Activated T-helper 1 cell treated with anti-CD3 and anti-CD28 coated beads, Interleukin-2, amount 50 U/mL, for 16 hours (primary cell): ENCODE results near the gene ERBB4.

Source experiments
- DNase-seq, 2 donors: peaks; one replicate each; pipeline ENCODE4 v3.0.0-alpha.2; 2020; ENCODE audit warnings: low read depth in 1 of 2, low spot score in 1 of 2

Gene ERBB4

DNA sequence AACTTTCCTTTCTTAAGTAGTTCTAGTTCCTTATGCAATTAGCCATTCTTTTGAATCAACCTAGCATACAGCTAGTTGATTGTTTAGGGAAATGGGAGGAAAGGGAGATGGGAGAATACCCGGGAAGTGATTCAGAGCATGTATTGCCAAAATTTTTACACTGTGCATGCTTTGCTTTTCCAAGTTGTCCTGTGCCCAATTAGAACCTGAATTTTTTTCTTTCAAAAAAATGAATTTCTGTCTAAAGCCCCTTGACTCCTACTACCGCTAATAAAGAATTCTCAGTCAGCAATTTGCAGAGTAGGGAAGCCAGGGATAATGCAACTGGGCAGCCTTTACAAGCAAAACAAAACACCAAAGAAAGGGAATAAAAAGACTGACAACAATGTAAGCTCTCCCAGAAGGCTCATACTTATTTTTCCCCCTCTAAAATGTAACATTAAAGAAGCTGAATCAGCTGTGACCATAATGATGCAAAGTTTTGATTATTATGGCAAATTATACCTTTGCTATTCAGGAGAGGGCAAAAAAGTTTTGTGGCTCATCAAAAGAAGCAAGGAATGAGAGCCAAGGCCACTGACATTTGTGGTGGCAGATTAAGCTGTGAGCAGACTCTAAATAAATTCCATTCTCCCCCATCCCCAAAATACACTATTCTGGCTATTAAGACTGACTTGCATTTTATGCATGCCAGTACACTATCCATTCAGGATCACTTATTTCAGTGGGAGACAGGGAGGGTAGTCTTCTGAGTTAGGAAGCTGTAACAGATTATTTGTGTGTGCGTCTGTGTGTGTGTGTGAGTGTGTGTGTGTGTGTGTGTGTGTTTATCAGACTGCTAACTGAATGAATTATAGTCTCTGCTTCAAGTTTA is 174.3 kb downstream of the ERBB4 start:
- no peak for DNase-seq

DNA sequence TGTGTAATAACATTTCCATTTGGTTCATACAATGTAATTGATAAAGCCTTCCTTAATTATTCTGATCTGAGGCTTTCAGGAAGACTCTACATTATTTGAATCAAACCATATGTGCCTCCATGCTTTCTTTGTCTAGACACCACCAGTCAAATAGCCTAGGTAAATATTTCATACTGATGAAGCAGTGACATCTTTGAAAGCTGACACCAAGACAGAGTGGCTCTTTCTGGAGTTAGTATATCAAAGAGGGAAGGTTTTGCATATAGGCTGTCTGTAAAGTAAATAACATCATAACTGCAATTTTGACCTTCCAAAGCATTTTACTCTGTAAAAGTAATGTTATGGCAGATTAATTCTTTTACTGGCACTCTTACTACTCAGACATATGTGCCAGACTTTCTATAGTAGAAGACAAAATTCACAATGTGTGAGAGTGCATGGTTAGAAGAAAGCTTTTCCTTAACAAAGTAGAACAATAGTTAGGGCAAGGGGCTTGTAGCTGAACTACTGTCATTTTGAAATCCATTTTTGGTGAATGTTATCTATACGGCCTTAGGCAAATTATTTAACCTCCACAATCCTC is 177.3 kb downstream of the ERBB4 start:
- DNase-seq, result no peak

DNA sequence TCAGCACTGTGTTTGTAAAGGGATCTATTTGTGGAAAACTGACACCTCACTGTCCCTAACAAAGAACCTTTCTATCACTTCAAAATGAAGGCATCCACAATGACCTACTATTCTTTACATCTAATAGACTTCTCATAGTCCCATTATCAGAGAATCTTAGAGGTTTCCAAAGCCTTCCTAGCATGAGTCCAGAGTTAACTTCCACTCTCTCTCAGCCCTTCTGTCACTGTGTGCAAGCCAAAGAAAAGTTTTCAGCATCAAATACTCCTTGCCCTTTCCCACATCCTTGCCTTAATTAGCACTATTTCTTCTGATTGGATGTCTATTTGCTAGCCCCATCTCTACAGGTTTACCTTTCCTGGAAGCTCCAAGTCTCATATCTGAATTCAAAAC is 178.5 kb downstream of the ERBB4 start:
- no peak for DNase-seq

DNA sequence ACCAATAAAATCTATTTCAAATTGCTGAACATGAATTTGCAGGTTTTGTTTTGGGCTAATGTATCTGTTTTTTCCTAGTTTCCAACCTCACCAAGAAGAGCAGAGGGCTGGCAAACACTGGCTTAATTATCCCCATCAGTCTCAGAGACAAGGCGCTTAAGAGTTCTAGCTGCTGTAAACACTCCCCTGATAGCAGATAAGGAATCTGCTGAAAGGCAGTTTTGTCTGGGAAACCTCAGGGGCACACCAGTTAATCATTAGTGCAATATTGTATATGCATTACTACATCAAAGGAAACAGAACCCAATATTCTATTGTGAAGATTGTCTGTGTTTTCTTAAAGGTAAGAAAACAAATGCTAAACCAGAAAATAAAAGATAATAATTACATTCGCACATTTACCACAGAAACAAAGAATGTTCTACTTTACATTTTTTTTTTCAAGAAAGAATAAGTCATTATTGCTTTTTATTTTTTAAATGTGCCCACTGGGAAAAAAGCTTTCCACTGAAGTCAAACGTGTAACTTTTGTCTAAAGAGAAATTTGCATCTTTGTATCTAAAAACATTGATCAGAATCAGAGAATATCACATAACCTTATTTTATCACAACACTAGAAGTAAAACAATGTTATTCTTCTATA is 179.1 kb downstream of the ERBB4 start:
- DNase-seq, result no peak

DNA sequence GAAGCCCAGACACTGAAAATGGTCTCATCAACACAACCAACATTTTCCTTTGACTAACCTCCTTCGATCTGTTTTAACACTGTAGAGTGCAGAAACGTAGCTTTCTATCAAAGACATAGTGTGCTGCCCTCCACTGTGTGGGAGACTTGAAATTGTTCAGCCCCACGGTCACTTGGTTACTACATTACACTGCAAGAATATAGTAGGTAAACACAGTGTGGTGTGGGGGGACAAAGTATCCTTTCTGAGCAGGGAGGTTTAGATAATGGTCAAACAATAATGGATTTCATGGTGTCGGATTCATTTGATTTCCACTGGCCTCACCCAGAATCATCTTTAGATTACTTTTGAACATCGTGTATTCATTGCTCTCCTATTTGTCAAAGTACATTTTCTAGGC is 181.0 kb downstream of the ERBB4 start:
- no peak for DNase-seq

DNA sequence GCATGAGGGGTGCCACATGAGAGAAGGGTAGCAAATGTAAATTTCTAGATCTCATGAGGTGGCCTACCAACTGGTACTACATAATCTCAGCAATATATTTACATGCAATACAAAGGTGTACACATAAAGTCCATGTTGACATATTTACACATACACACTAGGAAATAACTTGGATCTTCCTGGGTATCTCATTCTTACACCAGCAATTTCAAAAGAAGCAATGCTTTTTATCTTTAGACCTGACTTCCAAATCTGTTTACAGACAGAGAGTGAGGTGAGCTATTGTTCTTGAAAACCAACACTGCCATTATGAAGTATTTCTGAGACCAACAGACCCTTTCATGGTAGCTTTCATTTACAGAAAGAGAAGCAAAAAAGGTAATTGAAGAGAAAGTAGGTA is 184.2 kb downstream of the ERBB4 start:
- no peak for DNase-seq

DNA sequence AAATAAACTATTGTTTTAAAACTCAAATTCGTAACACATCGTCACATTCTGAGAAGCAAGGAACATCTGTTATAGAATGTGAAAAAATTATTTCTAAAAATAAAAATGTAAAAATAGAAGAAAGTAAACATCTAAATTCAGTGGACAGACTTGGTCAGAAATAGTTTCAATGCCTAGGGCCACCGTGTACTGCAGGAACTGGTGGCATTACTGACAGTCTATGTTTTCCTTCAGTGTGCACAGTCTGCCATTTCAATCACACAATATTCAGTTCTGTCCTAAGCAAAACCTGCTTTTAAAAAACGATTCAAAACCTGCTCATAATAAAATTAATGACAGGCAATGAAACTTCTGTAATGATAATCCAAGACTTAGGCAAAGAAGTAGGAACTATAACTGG is 190.1 kb downstream of the ERBB4 start:
- no peak for DNase-seq

DNA sequence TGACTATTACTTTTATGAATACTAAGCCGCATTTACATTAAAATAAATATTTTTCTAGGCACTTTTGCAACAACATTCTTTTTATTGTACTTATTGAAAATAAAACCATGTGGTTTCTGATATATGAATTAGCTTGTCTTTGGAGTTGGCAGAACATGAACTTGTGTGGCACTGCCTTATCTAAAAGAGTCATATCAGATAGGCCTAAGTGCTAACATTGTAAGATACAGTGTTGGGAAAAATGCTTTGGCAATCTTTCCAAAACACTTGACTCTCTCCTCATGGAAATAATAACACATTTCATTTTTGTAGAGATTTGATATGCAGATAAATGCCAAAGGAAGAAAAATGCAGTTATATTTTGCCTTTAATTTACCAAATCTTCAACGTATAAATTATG is 191.7 kb downstream of the ERBB4 start:
- DNase-seq, result no peak

DNA sequence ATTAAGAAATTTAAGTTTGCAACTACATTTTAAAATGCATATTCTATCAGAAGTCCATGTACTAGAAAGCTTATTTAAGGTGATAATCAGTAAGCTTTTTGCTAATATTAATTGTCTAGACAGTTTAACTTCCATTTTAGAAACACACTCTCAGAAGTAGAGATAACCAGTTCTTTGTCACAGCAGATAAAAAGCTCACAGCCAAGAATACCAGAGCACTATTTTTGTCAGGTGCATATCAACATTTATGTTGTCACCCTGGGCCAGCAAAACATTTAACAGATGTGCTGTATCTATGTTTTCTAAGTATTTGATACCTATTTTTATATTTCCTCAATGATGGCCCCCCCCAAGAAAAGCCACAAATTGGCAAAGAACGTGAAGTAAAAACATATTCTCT is 192.6 kb downstream of the ERBB4 start:
- no peak for DNase-seq

DNA sequence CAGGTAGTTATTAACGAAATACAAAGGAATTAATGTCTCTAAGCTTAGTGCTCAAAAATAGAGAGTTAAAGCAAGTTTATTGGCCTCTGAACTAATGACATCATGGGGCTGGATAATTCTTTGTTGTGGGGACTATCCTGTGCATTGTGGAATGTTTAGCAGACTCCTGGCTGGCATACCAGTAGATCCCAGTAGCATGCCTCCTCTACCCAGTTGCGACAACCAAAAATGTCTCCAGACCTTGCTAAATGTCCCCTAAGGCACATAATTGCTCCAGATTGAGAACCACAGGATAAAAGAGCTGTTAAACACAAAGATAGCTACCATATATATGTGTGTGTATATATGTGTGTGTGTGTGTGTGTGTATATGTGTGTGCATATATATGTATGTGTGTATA is 194.5 kb downstream of the ERBB4 start:
- no peak for DNase-seq

DNA sequence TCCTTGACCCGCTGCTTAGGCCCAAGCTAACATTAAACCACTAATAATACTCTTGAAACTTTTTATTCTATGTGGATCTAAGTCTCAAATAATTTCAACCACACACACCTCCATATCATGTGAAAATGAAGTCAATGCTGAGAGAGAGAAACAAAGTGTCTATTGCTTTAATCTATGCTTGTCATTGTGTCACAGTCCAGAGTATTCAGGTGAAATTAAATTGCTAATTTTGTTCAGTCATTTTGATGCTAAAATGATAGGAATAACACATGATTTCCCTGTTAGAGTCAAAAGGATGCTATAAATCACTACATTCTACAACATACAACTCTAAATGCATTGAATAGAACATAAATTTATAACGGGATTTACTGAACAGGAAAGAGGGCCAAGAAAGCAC is 195.4 kb downstream of the ERBB4 start:
- no peak for DNase-seq

DNA sequence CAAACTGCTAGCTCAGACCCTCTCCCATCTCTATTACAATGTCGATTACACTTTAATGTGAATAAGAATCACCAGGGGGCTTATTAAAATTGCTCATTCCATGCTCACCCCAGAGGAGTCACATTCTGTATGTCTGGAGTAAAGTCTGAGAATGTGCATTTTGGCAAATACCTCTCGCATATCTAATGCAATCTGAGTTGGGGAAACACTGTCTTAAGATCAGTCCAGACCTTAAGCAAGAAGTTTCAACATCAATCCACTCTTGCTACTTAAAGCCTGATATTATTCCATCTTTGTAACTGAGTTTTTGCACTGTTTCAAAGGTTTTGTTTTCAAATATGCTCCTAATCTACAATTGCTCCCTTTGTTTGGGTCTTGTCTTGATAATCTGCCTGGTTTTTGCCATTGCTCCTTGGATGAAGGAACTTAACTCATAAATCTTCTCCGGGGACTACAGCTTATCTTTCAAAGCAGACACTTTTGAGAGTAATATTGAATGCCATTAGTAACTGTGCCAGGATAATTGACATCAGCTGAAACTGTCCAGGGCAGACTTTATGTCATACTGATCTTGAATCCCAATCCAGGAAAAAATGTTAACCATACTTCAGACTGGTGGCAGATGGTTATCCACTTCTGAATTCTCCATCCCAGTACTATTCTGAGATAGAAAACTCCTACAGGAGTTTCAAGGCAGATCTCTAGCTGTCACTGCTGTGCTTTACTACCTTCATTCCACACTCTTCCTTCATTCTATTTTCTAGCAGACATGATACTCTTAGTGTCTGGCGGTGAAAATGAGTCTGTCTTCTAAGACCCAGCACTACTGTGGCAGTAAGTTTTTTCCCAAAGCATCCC is 200.9 kb downstream of the ERBB4 start:
- no peak for DNase-seq

DNA sequence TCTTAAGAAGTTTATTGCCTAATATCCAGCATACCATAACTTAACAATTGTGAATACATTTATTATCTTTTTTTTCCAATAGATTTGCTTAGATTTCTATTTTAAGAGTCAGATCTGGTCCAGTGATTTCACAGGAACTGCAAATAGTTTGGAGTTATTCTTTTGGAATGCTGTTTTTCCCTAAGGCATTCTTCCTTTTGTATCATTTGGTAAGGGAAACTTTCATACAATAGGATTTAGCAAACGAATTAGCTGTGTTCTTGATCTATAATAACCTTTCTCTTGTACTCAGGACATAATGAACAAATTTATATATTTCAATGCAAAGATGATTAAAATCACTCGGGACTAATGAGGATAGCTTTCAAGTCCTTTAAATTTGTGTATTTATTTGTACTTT is 201.6 kb downstream of the ERBB4 start:
- no peak for DNase-seq

DNA sequence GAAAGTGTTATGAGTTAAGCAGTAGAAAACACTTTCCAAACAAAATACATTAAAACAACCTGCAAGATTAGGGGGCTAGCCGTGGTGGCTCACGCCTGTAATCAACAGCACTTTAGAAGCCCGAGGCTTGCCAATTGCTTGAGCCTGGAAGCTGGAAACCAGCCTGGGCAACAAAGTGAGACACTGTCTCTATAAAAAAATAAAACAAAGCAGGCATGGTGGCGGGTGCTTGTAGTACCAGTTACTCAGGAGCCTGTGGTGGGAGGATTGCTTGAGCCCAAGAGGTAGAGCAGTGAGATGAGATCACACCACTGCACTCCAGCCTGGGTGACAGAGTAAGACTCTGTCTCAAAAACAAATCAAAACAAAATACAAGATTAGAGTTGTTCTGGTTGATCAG is 208.3 kb downstream of the ERBB4 start:
- no peak for DNase-seq

DNA sequence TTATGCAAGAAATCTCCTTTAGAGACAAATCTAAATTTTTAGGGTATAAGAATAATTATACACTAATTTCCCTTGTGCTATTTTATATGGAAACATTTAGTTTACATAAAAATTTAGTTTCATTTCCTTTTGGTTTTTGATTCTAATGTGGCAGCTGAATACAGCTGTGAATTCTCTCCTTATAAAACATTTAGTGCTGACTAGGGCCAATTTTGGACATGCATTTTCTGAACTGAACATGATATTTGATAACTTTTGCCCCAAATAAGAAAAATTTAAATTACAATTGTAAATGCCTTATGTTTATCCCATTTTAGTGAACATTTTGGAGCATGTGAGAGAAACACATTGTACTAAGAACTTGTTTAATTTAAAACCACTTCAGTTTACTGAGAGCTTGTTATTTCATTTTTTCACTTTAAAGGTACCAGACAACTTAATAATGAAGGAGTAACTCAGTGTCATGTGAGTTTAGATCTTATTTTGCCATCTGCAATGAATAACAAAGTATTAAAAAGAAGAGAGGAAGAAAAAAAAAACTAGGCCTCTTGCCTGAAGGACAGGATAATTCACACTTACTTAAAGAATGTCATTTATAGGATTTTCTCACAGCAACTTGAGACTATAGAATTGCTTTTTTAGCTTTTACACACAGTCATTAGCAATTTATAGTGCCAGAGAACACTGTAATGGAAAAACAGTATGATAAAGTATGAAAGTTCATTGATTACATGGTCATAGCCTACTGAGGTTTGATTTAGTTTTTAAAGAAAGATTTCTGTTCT is 209.7 kb downstream of the ERBB4 start:
- DNase-seq, result no peak

DNA sequence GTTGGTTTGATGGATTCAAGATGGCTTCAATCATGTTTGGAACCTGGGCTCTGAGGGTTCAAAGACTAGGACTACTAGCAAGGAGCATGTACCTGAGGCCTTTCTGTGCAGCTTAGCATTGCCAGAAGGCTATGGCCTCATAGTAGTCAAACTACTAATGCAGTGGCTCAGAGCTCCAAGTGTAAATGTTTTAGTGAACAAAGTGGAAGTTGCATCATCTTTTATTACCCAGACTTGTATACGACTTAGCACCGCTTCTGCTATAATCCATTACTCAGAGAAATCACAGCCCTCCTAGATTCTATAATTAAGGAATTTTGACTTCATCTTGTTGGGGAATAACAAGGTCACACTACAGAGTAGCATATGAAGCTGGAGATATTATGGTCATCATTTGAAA is 210.5 kb downstream of the ERBB4 start:
- no peak for DNase-seq

DNA sequence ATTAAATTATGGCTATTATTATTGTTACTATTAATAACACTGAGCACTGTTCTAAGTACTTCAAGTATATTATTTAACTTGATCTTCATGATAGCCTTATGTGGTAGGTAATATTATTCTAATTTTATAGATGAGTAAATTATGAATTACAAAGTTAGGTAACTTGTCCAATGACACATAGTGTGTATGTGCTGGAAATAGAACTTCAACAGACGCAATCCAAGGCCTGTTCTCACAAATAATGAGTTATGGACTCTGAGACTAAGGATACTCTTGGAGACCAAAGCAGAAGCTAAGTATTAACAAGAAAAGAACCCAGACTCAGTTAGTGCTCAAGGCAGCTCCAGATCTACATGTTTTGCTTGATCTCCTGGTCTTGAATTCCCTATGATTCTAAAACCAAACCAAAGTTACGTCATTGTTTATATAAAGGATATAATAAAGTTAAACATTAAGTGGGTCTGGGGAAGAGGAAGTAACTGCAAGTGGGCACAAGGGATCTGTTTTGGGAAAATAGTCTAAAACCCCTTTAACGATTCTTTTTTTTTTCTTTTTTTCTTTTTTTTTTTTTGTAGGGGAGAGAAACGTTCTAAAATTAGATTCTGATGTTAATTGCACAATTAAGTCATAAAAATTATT is 211.3 kb downstream of the ERBB4 start:
- DNase-seq, result no peak

DNA sequence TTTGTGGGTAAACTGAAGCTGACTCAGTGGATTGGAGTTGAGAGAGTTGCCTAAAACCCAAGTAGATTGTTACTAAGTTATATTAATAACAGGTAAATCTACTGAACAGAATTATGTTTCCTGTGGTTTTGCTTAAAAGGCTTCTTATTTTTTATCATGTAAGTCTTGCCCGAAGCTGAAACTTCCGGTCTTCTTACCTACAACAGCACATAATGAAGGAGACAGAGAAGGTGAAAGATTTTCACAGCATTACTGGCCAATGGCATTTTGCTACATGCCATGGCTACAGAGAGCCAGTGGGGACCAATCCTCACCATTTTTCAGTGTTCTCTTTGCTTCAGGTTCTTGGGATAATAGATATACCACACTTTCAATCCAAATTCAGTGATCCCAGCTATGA is 220.0 kb downstream of the ERBB4 start:
- DNase-seq, result no peak

DNA sequence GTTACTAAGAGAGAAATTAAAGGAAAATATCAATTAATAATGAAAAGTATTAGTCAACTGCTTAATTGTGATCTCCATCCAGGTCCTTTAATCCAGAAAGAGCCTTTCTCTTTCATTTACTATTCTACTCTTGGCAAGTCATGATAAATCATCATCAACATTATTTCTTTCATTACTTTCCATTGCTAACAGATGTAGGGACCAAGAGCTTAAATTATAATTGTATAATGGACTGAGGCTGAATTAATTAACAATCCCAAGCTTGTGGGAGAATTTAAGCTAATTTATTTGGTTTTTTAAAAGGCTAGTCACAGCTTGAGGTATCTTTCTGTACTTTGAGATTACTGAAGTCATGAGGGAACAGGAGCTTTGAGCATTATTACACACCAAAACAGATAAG is 223.9 kb downstream of the ERBB4 start:
- DNase-seq, result no peak

DNA sequence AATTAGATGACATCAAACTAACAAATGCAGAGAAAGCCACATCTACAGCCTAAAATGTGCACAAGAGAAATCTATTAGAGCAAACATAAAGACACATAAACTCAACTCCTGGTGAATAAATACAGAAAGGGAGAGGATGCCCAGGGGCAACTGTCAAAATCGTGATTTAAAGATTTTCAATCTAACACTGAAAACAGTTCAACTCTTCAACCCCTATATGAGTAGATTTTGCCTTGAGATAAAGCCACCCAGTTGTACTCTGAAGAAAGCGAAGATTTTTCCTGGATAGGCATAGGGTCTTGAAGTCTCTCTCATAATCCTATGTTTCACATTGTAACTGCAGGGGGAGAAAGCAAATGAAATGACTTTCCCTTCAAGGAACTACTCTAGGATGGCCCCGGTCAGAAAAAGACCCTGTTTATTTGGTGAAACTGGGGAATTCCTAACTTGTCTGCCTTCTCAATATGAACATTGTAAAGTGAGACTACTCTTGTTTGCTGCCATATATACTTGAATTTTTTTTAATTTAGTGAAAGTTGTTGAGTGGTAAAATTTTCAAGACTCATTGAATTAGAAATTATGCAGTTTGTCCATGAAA is 226.7 kb downstream of the ERBB4 start:
- no peak for DNase-seq
